ENCODE data around the gene UTP20. TPM values are rescaled to one million over a fixed set of nuclear protein-coding genes. Genes with fewer than 3 reads are reported as not detected.
A peak's percentile ranks its signal among the peaks of the same experiment; 100 is the strongest.

UTP20 gene
- total RNA-seq, result 10 to 100 TPM; 13.0 to 24.9 TPM

DNA sequence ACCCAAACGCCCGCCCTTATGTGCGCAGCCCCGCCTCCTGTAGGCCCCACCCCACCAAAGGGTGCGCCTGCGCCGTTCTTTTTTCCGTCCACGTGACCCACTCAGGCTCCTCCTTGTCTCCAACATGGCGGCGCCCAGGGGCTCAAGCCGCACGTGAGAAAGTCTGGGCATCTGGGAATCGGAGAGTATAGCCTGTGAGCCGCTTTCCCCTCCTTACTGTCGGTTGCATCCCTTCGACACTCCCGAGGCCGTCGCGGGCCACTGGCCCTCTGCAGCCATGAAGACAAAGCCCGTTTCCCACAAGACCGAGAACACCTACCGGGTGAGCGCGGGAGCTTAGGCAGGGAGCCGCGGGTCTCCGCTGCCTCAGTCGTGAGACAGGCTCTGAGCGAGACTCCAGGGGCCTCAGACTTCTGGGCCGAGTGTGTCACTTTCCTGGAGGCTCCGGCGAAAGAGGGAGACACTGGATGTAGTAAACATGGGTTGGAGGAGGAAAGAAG, at the start of gene UTP20:
Gene UTP20 (plus strand): TSS at position 100 of the 500 bp plus-strand sequence. CDS start 178 bp downstream, at position 278.
- H3K4me1 Mint-ChIP-seq, result peaks cover 21% of the 10 kb centered on the region
- ATAC-seq (peak; percentile 99), DNase-seq (peak; percentile 95)
- peak within 1 kb of the TSS; percentile 90 for H3K4me3 Mint-ChIP-seq
- CTCF ChIA-PET, result no interaction called here
- H3K27ac Mint-ChIP-seq, result peak within 1 kb of the TSS; percentile 83
- H3K9me3 Mint-ChIP-seq (ENCODE audit: low read depth), result no peaks in the 10 kb centered on the region
- no peaks in the 10 kb centered on the region for H3K36me3 Mint-ChIP-seq
- peaks cover 24% of the 10 kb centered on the region for H3K27me3 Mint-ChIP-seq

GRCh38 chr12:101230547-101230946, 49.4 kb upstream of the UTP20 start:
- Mint-ChIP-seq H3K27ac (no peak overlapping the region), H3K4me3 (no peak overlapping the region), H3K9me3 (ENCODE audit: low read depth) (no peaks in the 10 kb centered on the region), H3K27me3 (no peaks in the 10 kb centered on the region), H3K4me1 (no peaks in the 10 kb centered on the region), H3K36me3 (no peaks in the 10 kb centered on the region)
- ATAC-seq (no peak), DNase-seq (no peak)
- CTCF ChIA-PET, result no interaction called here

DNA sequence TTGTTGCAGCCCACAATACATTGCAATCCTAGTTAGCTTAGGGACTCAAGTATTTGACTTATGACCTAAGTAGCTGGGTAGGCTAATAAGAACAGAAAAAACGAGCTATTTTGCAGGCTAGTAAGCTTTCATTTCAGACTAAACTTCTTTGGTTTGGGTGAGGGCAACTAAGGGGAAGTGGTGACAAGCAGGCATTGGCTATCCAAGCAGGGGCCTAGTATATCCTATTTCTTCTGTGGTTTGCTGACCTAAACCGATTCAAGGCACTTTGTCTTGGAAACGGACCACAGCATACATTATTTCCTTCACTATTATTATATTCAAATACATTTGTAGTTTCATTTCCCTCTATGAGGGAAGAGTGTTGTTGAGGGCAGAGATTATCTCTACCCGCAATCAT, 48.3 kb upstream of the UTP20 start:
- H3K4me3 Mint-ChIP-seq, result no peak overlapping the region
- no peaks in the 10 kb centered on the region for H3K9me3 Mint-ChIP-seq (ENCODE audit: low read depth)
- DNase-seq, result no peak
- peaks cover 3% of the 10 kb centered on the region for H3K27me3 Mint-ChIP-seq
- no peak for ATAC-seq
- H3K36me3 Mint-ChIP-seq, result no peaks in the 10 kb centered on the region
- H3K27ac Mint-ChIP-seq, result no peak overlapping the region
- CTCF ChIA-PET, result no interaction called here
- H3K4me1 Mint-ChIP-seq, result no peaks in the 10 kb centered on the region

DNA sequence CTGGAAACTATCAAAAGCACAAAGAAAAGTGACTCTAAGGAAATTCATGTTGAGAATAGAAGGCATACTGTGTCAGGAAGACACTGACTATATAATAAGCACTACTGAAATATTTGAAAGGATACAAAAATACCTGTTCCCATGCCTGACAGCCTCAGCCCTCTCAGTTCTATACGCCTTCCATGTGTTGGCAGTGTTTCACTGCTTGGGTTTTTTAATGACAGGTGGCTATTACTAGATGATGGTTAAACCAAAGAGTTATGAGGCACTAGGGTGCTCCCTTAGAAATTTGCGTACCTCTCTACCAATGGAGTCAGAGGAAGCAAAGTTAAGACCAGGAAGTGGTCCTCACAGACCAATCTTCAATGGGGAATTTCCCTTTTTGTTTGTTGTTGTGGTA, 44.2 kb upstream of the UTP20 start:
- CTCF ChIA-PET, result no interaction called here
- DNase-seq (no peak), ATAC-seq (no peak)
- Mint-ChIP-seq H3K36me3 (no peaks in the 10 kb centered on the region), H3K27me3 (peaks cover 3% of the 10 kb centered on the region), H3K9me3 (ENCODE audit: low read depth) (no peaks in the 10 kb centered on the region), H3K4me3 (no peak overlapping the region), H3K27ac (no peak overlapping the region), H3K4me1 (no peaks in the 10 kb centered on the region)

DNA sequence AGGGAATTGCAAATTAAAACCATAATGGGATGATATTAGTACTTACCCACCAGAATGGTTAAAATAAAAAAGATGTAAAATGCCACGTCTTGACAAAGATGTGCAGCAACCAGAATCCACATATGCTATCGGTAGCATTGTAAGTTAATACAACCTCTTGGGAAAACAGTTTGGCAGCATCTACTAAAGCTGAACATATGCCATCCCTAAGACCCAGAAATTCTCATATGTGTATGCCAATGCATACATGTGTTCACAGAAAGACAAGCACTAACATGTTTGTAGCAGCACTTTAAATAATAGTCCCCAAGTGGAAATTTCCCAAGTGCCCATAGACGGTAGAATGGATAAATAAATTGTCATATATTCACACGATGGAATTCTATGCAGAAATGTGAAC, 41.6 kb upstream of the UTP20 start:
- ATAC-seq (no peak), DNase-seq (no peak)
- H3K36me3 Mint-ChIP-seq, result no peaks in the 10 kb centered on the region
- H3K4me3 Mint-ChIP-seq, result no peak overlapping the region
- H3K27me3 Mint-ChIP-seq, result peaks cover 3% of the 10 kb centered on the region
- CTCF ChIA-PET, result no interaction called here
- no peaks in the 10 kb centered on the region for H3K9me3 Mint-ChIP-seq (ENCODE audit: low read depth)
- no peak overlapping the region for H3K27ac Mint-ChIP-seq
- H3K4me1 Mint-ChIP-seq, result no peaks in the 10 kb centered on the region

DNA sequence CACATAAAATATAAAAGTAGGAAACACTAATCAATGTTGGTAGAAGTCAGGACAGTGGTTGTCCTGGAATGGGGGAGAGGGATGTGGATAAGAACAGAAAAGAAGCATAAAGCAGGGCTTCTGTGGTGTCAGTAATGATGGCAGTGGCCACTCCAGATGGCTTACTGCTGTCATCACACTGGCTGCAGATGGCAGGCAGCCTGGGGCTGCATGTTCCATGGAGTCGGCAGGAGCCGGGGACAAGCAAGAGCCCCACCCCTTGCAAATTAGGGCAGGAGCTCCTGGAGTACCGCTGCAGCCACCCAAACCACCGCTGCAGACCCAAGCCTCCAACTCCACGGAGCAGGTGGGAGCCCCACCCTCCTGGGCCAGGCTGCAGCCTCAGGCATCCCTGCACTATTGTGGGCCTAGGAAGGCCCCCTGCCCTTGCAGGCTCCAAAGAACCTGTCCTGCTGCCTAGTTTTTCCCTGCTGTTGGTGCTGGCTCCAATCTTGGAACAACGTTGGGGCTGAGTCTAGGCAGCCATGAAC, 41.0 kb upstream of the UTP20 start:
- ATAC-seq, result no peak
- no peak overlapping the region for H3K27ac Mint-ChIP-seq
- no peaks in the 10 kb centered on the region for H3K36me3 Mint-ChIP-seq
- no peaks in the 10 kb centered on the region for H3K9me3 Mint-ChIP-seq (ENCODE audit: low read depth)
- CTCF ChIA-PET, result no interaction called here
- DNase-seq, result no peak
- H3K4me3 Mint-ChIP-seq, result no peak overlapping the region
- no peaks in the 10 kb centered on the region for H3K4me1 Mint-ChIP-seq
- peaks cover 3% of the 10 kb centered on the region for H3K27me3 Mint-ChIP-seq

- Mint-ChIP-seq H3K4me3 (no peak overlapping the region), H3K27me3 (no peaks in the 10 kb centered on the region), H3K27ac (no peak overlapping the region), H3K36me3 (no peaks in the 10 kb centered on the region), H3K9me3 (ENCODE audit: low read depth) (no peaks in the 10 kb centered on the region), H3K4me1 (no peaks in the 10 kb centered on the region)
- CTCF ChIA-PET, result no interaction called here
- no peak for ATAC-seq
- no peak for DNase-seq
These were observed 36.8 kb upstream of the UTP20 start for GRCh38 chr12:101243074-101243473.

DNA sequence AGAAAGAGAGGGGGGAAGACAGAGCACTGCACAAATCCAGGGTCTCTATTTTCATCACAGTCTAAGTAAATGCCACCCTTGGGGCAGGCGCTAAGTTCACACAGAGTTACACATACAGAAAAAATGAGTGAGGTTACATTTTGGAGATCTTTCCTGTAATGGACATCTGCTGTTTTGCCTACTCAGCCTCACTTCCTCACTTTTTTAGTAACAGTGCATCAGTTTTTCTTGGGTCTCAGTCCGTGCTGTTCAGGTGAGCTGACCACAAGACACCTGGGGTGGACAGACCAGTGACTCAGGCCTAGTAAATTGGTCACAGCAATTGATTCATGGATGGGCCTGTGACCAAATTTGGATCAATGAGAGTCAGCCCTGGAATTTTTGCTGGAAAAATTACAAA, 36.3 kb upstream of the UTP20 start:
- Mint-ChIP-seq H3K4me1 (no peaks in the 10 kb centered on the region), H3K4me3 (no peak overlapping the region), H3K27me3 (no peaks in the 10 kb centered on the region), H3K36me3 (no peaks in the 10 kb centered on the region), H3K27ac (no peak overlapping the region), H3K9me3 (ENCODE audit: low read depth) (no peaks in the 10 kb centered on the region)
- DNase-seq (no peak), ATAC-seq (no peak)
- CTCF ChIA-PET, result no interaction called here

DNA sequence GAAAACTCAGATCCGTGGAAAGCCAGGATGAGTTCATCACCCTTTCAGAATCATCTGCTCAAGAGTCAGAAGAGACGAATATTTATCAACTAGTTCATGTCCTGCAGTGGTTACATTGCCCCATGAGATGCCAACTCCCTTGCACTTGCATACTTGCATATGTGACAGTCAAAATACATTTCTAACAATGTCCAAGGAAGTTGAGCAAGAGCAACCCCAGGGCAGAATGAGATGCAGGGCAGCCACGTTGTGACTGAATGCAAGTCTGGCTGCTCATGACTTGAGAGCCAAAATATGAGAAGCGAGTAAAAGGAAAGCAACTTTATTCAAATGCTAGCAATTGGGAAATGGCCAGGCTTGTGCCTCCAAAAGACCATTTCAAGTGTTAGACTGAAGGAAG, 23.6 kb upstream of the UTP20 start:
- Mint-ChIP-seq H3K4me1 (no peaks in the 10 kb centered on the region), H3K4me3 (no peak overlapping the region), H3K27ac (no peak overlapping the region), H3K27me3 (peaks cover 3% of the 10 kb centered on the region), H3K36me3 (no peaks in the 10 kb centered on the region), H3K9me3 (ENCODE audit: low read depth) (no peaks in the 10 kb centered on the region)
- ATAC-seq (no peak), DNase-seq (no peak)
- CTCF ChIA-PET, result no interaction called here

DNA sequence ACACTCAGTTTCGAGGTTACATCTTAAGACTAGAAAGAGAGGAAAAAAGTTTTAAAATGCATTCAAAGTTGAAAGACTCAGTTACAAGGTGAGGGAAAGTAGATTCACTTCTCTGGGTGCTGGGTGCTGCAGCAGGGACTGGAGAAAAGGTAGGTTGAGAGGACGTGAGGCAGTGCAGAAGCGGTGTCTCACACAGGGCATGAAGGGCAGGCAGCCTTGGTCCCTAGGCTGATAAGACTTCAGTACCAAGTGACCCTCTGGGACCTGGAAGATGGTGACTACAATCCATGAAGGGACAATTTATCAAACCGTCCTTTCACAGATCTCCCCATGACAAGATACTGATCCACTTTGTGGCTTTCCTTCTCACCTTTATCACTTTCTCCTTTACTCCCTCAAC, 22.5 kb upstream of the UTP20 start:
- Mint-ChIP-seq H3K27ac (no peak overlapping the region), H3K36me3 (no peaks in the 10 kb centered on the region), H3K4me3 (no peak overlapping the region), H3K9me3 (ENCODE audit: low read depth) (no peaks in the 10 kb centered on the region), H3K4me1 (no peaks in the 10 kb centered on the region), H3K27me3 (peaks cover 3% of the 10 kb centered on the region)
- ATAC-seq (no peak), DNase-seq (no peak)
- CTCF ChIA-PET, result no interaction called here

DNA sequence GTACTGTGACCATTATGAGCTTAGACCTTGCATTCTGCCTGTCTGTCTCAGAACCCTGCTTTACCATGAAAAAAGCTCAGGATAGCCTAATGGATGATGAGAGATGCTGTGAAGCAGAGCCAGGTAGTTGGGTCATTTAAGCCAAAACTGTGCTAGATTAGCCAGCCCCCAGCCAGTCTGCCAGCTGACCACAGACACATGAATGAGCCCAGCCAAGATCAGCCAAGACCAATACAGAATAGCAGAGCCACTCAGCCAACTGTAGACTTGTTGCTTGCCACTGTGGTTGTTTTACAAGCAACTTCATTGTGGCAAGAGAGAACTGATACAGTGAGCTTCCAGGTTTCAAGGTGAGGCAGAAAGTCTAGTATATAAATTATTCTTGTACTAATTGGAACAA, 12.8 kb upstream of the UTP20 start:
- no peaks in the 10 kb centered on the region for H3K4me1 Mint-ChIP-seq
- DNase-seq (no peak), ATAC-seq (no peak)
- H3K27me3 Mint-ChIP-seq, result peaks cover 28% of the 10 kb centered on the region
- no peak overlapping the region for H3K4me3 Mint-ChIP-seq
- no peak overlapping the region for H3K27ac Mint-ChIP-seq
- H3K36me3 Mint-ChIP-seq, result no peaks in the 10 kb centered on the region
- CTCF ChIA-PET, result no interaction called here
- no peaks in the 10 kb centered on the region for H3K9me3 Mint-ChIP-seq (ENCODE audit: low read depth)

- H3K4me1 Mint-ChIP-seq, result peaks cover 7% of the 10 kb centered on the region
- CTCF ChIA-PET, result no interaction called here
These were observed 3.5 kb upstream of the UTP20 start for GRCh38 chr12:101276433-101276832.

DNA sequence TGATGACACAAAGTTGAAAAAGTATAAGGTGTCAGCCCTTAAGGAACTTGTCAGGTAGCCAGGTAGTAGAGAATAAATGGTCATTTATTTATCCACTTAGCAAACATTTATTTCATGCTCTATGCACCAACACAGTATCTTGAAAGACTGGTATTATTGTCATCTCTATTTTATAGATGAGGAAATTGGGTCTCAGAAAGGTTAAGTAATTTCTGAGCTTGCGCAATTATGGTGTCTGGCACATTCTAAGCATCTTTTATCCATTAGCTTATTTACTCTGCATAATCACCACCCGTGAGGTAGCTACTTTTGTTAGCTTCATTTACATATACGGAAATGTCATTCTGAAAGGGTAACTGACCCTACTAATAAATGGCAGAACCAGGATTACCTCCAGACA, 2.5 kb upstream of the UTP20 start:
- Mint-ChIP-seq H3K27ac (no peak overlapping the region), H3K36me3 (no peaks in the 10 kb centered on the region), H3K4me3 (no peak overlapping the region), H3K9me3 (ENCODE audit: low read depth) (no peaks in the 10 kb centered on the region), H3K4me1 (peaks cover 13% of the 10 kb centered on the region), H3K27me3 (peaks cover 27% of the 10 kb centered on the region)
- CTCF ChIA-PET, result no interaction called here
- DNase-seq (no peak), ATAC-seq (no peak)

More at GRCh38 chr12:101276433-101276832, 3.5 kb upstream of the UTP20 start:
- Mint-ChIP-seq H3K27me3 (peaks cover 36% of the 10 kb centered on the region), H3K27ac (no peak overlapping the region), H3K36me3 (no peaks in the 10 kb centered on the region), H3K4me3 (no peak overlapping the region), H3K9me3 (ENCODE audit: low read depth) (no peaks in the 10 kb centered on the region)
- ATAC-seq (no peak), DNase-seq (no peak)

DNA sequence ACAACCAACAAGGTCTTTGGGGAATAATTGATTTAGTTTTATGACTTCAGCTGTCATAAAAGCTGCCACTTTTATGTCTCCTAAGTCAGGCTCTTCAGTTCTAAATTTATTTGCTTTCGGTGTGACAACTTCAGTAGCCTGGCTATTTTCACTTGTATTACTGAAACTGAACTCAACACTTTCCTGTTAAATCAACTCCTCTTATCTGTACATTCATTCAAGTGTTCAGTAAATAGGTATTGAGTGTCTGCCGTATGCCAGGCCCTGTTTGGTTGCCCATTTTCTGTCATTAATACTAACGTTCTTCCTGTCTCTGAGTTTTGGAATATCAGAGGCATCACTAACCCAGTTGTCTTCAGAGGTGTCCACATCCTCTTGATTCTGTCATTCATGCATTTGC, 7.5 kb downstream of the UTP20 start:
- CTCF ChIA-PET, result no interaction called here
- DNase-seq, result no peak
- Mint-ChIP-seq H3K27me3 (no peaks in the 10 kb centered on the region), H3K4me3 (no peak overlapping the region), H3K36me3 (peaks cover 37% of the 10 kb centered on the region), H3K9me3 (ENCODE audit: low read depth) (no peaks in the 10 kb centered on the region), H3K27ac (no peak overlapping the region), H3K4me1 (peaks cover 7% of the 10 kb centered on the region)
- ATAC-seq, result no peak

DNA sequence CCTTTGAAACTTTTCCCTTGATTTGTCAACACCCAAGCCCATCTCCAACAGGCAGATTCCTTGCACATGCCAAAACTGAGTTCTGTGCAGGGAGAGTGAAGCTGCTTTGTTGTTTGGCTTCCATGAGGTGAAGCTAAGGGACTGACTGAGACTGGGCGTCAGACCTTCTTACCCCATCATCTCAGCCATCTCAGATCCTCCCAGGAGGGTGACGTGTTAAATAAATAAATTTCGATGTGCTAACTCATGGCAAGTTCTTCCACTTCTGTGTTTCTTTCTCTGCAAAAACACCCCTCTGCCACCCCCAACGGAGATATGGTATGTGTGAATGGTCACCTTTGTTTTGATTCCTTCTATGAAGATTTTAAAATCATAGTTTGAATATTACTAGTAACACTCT, 17.8 kb downstream of the UTP20 start:
- ATAC-seq (no peak), DNase-seq (no peak)
- no peak overlapping the region for H3K4me3 Mint-ChIP-seq
- H3K27me3 Mint-ChIP-seq, result no peaks in the 10 kb centered on the region
- no peak overlapping the region for H3K27ac Mint-ChIP-seq
- H3K4me1 Mint-ChIP-seq, result no peaks in the 10 kb centered on the region
- CTCF ChIA-PET, result no interaction called here
- H3K9me3 Mint-ChIP-seq (ENCODE audit: low read depth), result no peaks in the 10 kb centered on the region
- peaks cover 38% of the 10 kb centered on the region for H3K36me3 Mint-ChIP-seq

Data from activated CD8-positive, alpha-beta memory T cell treated with anti-CD3 and anti-CD28 coated beads, Interleukin-2, amount 10 ng/mL, durations not matched to agents 7 days and 5 days (primary cell).